C4-2B (cell line): ENCODE data around the gene GALNT2.

Experiments used
- ZFX ChIP-seq: fragments of 450-650 bp; IDR thresholded peaks from 2 replicates; pipeline ENCODE4 v1.6.1; 2017
- TF ChIP-seq, protein P1 (sequence below): fragments of 450-650 bp; conservative IDR thresholded peaks from 2 replicates; pipeline ENCODE4 v1.5.1; 2017; ENCODE audit warnings: mild to moderate bottlenecking

DNA sequence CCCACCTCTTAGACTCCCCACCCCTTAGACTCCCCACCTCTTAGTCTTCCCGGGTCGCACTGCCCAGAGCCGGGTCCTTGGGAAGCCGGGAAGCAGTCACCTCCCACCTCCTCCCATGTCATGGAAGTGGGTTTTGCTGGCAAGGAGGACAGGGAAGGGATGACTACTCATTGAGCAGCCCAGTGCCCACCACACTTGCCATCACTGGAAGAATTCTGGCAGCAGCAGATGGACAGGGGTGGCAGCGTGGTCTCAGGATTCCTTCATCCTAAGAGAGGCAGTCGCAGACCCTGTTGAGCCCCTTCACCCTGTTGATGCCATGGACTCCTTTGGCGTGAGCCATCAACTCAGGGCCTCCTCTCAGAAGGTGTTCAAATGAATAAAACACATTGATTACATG is 218.3 kb downstream of the GALNT2 start:
- TF ChIP-seq, protein P1, sequence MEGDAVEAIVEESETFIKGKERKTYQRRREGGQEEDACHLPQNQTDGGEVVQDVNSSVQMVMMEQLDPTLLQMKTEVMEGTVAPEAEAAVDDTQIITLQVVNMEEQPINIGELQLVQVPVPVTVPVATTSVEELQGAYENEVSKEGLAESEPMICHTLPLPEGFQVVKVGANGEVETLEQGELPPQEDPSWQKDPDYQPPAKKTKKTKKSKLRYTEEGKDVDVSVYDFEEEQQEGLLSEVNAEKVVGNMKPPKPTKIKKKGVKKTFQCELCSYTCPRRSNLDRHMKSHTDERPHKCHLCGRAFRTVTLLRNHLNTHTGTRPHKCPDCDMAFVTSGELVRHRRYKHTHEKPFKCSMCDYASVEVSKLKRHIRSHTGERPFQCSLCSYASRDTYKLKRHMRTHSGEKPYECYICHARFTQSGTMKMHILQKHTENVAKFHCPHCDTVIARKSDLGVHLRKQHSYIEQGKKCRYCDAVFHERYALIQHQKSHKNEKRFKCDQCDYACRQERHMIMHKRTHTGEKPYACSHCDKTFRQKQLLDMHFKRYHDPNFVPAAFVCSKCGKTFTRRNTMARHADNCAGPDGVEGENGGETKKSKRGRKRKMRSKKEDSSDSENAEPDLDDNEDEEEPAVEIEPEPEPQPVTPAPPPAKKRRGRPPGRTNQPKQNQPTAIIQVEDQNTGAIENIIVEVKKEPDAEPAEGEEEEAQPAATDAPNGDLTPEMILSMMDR = no peak
- no peak for TF ChIP-seq ZFX
